Ishikawa (cell line): Measurements from ENCODE around the gene TPX2.

Experiments used
- CEBPB ChIP-seq: IDR thresholded peaks from 2 replicates; pipeline ENCODE4 v1.6.1; 2012
- CREB1 ChIP-seq: IDR thresholded peaks from 2 replicates; pipeline ENCODE4 v1.6.1; 2012; ENCODE audit warnings: low read depth
- EGR1 ChIP-seq: IDR thresholded peaks from 2 replicates; pipeline ENCODE4 v1.6.1; 2012
- EP300 ChIP-seq: IDR thresholded peaks from 2 replicates; pipeline ENCODE4 v1.6.1; 2012; ENCODE audit warnings: borderline replicate concordance
- FOXM1 ChIP-seq: IDR thresholded peaks from 2 replicates; pipeline ENCODE4 v1.6.1; 2012; ENCODE audit warnings: low read depth, borderline replicate concordance
- NFIC ChIP-seq: IDR thresholded peaks from 2 replicates; pipeline ENCODE4 v1.6.1; 2012
- RAD21 ChIP-seq: IDR thresholded peaks from 2 replicates; pipeline ENCODE4 v1.6.1; 2012; ENCODE audit warnings: low read depth
- TAF1 ChIP-seq: IDR thresholded peaks from 2 replicates; pipeline ENCODE4 v1.6.1; 2012; ENCODE audit warnings: low read depth, mild to moderate bottlenecking
- TCF12 ChIP-seq: IDR thresholded peaks from 2 replicates; pipeline ENCODE4 v1.6.1; 2012; ENCODE audit warnings: low read depth
- TEAD4 ChIP-seq: IDR thresholded peaks from 2 replicates; pipeline ENCODE4 v1.6.1; 2012
- YY1 ChIP-seq: IDR thresholded peaks from 2 replicates; pipeline ENCODE4 v1.6.1; 2012; ENCODE audit warnings: low read depth
- ZBTB7A ChIP-seq: IDR thresholded peaks from 2 replicates; pipeline ENCODE4 v1.6.1; 2012; ENCODE audit warnings: low read depth
- TF ChIP-seq, protein P1 (sequence below): IDR thresholded peaks from 2 replicates; pipeline ENCODE4 v1.6.1; 2012
- TF ChIP-seq, protein P2 (sequence below): IDR thresholded peaks from 2 replicates; pipeline ENCODE4 v1.6.1; 2012
- TF ChIP-seq, protein P3 (sequence below): IDR thresholded peaks from 2 replicates; pipeline ENCODE4 v1.6.1; 2012; ENCODE audit warnings: low read depth, mild to moderate bottlenecking

Gene TPX2

DNA sequence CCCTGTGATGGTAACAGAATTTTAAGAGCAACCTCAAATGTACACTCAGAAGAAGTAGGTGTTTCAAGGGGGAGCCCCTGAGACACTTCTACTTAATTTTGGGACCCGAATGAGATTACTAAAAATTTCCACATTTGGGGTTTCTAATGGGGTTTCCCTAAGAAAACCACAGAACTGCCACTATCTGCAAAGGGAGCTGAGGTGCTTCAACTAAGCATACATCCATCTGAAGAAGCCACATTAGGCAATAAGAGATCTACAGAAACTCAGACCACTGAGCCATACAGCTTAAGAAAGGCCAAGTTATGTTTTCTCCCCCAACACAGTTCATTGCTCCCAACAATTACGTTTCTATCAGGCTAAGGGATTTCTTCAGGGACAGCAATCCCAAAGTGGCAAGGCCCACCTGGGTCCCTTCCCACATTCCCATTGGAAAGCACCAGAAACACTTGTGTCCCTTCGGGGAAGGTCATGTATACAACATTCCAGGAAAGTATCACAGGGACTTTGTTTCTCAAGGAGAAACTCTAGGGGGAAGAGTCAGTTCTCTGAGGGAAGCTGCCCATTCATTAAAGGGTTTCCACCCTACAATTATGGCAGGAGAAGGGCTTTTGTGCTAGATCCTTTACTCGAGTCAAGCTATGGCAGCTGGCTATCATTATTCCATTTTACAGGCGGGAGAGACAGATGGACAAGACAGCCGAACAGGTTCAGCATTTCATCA, 21.4 kb upstream of the TPX2 start:
- TF ChIP-seq CREB1 (no peak), YY1 (no peak), TAF1 (no peak), TCF12 (no peak), EGR1 (no peak), TEAD4 (no peak)
- TF ChIP-seq, protein P1, sequence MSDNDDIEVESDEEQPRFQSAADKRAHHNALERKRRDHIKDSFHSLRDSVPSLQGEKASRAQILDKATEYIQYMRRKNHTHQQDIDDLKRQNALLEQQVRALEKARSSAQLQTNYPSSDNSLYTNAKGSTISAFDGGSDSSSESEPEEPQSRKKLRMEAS: no peak
- TF ChIP-seq, protein P2, sequence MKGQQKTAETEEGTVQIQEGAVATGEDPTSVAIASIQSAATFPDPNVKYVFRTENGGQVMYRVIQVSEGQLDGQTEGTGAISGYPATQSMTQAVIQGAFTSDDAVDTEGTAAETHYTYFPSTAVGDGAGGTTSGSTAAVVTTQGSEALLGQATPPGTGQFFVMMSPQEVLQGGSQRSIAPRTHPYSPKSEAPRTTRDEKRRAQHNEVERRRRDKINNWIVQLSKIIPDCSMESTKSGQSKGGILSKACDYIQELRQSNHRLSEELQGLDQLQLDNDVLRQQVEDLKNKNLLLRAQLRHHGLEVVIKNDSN: no peak

DNA sequence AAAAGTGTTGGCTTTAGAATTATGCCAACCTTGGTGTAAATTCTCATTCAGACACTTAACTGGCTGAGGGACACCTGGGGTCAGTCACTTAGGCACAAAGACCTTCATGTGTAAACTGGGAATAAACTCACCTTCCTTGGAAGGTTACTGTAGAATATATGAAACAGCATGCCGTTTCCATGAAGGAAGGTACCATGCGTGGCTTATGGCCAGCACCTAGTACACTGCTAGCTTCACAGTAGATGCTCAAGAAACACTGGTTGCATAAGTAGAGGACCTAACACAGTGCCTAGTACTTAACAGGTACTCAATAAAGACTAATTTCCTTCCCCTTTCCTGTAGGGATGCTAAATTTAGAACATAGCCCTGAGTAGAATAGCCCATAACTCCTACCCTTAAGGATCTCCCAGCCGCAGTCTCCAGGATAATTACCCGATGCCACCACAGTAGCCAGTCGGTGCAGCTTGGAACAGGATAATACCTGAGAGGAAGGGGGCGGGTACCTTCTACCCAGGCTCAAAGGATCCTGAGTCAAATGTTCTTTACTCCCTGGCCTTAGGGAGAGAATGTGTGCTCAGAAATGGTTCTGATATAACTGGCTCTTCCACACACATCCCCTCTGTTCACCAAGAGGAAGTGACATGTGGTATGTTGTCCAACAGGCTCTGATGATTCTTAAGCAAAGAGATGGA, 20.0 kb upstream of the TPX2 start:
- TF ChIP-seq TEAD4 (no peak), CREB1 (no peak), TAF1 (no peak), EGR1 (no peak), RAD21 (no peak), EP300 (no peak), NFIC (no peak), YY1 (no peak), TCF12 (no peak), ZBTB7A (no peak), FOXM1 (no peak)
- TF ChIP-seq, protein P1: no peak
- TF ChIP-seq, protein P2: no peak

DNA sequence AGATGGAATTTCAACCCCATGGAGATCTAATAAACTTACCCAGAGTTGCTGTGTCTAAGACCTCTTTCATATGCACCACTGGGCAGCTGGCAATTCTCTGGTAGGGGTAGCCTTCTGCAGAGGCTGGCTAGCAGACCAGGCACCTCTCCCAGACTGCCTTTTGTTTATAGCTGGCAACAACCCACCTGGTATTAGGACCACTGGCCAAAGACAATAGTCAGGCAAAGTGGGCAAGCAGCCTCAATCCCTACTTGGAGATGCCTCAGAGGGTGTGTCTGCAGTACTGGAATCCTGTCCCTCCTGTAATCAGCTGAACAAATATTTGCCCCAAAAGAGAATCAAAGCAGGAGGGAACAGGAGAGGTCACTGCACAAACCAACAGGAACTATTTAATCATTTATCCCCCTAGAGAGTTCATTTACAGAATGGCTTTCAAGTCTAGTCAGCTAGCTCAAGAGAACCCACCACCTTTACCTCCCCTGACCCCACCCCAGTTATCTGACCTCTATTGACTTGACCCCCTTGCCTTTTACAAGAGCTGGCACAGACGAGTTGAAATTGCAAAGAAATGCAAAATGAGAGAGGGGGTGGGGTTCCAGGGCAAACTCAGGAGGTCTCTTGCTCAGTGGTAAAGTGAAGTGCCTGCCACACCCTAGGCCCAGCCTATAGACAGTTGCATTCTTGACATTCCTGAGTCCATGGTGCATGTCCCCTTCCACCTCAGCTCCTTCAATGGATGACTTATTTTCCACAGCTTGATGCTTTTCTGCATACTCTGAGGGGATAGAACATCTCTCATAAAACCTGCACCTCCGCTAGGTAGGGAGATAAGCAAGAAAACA, 19.2 kb upstream of the TPX2 start:
- TF ChIP-seq RAD21: peak; percentile 35
- peak; percentile 9; the same call in 1 of the 2 replicates for TF ChIP-seq ZBTB7A
- TF ChIP-seq FOXM1: peak; percentile 96
- peak; percentile 56 for TF ChIP-seq CEBPB
- TF ChIP-seq YY1: peak; percentile 70; the same call in 1 of the 2 replicates
- peak; percentile 100 for TF ChIP-seq TEAD4
- no peak for TF ChIP-seq CREB1
- TF ChIP-seq, protein P2: no peak
- peak; percentile 97 for TF ChIP-seq EP300
- TF ChIP-seq, protein P3, sequence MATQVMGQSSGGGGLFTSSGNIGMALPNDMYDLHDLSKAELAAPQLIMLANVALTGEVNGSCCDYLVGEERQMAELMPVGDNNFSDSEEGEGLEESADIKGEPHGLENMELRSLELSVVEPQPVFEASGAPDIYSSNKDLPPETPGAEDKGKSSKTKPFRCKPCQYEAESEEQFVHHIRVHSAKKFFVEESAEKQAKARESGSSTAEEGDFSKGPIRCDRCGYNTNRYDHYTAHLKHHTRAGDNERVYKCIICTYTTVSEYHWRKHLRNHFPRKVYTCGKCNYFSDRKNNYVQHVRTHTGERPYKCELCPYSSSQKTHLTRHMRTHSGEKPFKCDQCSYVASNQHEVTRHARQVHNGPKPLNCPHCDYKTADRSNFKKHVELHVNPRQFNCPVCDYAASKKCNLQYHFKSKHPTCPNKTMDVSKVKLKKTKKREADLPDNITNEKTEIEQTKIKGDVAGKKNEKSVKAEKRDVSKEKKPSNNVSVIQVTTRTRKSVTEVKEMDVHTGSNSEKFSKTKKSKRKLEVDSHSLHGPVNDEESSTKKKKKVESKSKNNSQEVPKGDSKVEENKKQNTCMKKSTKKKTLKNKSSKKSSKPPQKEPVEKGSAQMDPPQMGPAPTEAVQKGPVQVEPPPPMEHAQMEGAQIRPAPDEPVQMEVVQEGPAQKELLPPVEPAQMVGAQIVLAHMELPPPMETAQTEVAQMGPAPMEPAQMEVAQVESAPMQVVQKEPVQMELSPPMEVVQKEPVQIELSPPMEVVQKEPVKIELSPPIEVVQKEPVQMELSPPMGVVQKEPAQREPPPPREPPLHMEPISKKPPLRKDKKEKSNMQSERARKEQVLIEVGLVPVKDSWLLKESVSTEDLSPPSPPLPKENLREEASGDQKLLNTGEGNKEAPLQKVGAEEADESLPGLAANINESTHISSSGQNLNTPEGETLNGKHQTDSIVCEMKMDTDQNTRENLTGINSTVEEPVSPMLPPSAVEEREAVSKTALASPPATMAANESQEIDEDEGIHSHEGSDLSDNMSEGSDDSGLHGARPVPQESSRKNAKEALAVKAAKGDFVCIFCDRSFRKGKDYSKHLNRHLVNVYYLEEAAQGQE: no peak
- TF ChIP-seq NFIC: peak; percentile 92
- peak; percentile 97 for TF ChIP-seq TCF12
- TF ChIP-seq TAF1: no peak

DNA sequence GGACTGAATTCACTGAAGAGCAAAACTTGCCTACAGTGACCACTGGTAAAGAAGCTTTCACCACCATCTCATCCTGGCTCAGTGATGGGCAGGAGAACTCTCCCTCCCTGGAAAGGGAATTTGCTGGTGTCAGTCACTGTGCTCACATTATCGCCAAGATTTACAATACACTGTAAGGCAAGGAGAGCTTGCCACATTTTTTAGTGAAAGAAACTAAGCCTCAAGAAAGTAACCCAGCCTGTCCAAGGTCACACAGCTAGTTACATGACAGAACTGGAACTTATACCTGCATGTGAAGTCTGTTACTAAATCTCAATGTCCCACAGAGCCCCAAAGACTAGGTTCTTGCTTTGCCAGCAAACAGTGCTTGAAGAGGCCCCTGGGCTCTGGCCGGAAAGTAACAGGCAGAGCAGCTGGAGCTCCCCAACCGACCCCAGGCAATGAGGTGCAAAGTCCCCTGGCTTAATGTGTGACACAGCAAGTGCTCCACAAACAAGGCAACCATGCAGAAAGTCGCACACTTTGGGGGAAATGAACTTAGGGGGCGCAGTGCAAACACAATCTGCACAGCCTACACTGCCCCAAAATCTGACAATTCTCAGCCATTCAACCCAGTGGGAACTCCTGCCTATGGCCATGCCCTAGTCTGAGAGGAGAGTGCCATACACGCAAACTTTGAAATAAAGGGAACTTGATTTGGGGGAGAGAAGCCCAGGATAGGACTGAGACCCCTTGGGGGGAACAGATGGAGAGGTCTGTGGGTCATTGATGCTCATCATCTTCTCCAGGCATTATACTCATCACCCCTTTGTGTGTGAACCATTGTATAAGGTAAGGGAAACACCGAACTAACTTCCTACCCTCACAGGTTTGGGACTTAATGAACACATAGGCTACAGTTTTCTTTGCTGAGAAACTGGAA, 18.3 kb upstream of the TPX2 start:
- TF ChIP-seq, protein P2: no peak
- no peak for TF ChIP-seq EGR1
- TF ChIP-seq NFIC: no peak
- TF ChIP-seq, protein P3: no peak
